ENCODE measurements around the gene NFIB.

Gene NFIB

GRCh38 chr9:14099737-14100136 lies 214.2 kb downstream of the NFIB start:
- DNase-seq (ENCODE audit: low spot score): no peak

- no peak for DNase-seq (ENCODE audit: low spot score)
These were observed 215.3 kb downstream of the NFIB start for GRCh38 chr9:14098486-14099180.

GRCh38 chr9:14097666-14098415 lies 216.1 kb downstream of the NFIB start:
- DNase-seq (ENCODE audit: low spot score): no peak

- no peak for DNase-seq (ENCODE audit: low spot score)
These were observed 216.7 kb downstream of the NFIB start for GRCh38 chr9:14097215-14097614.

- DNase-seq (ENCODE audit: low spot score): no peak
These were observed 217.6 kb downstream of the NFIB start for GRCh38 chr9:14096258-14096922.

GRCh38 chr9:14095277-14095676 lies 218.7 kb downstream of the NFIB start:
- no peak for DNase-seq (ENCODE audit: low spot score)

GRCh38 chr9:14094491-14094890 lies 219.4 kb downstream of the NFIB start:
- DNase-seq (ENCODE audit: low spot score): no peak

GRCh38 chr9:14092344-14092743 lies 221.6 kb downstream of the NFIB start:
- DNase-seq (ENCODE audit: low spot score): no peak

- DNase-seq (ENCODE audit: low spot score): no peak
These were observed 224.7 kb downstream of the NFIB start for GRCh38 chr9:14089051-14089803.

GRCh38 chr9:14087576-14087975 lies 226.4 kb downstream of the NFIB start:
- no peak for DNase-seq (ENCODE audit: low spot score)

GRCh38 chr9:14086495-14086894 lies 227.4 kb downstream of the NFIB start:
- no peak for DNase-seq (ENCODE audit: low spot score)

GRCh38 chr9:14085810-14086209 lies 228.1 kb downstream of the NFIB start:
- no peak for DNase-seq (ENCODE audit: low spot score)

- DNase-seq (ENCODE audit: low spot score): no peak
These were observed 229.1 kb downstream of the NFIB start for GRCh38 chr9:14084867-14085266.

GRCh38 chr9:14083366-14083765 lies 230.6 kb downstream of the NFIB start:
- DNase-seq (ENCODE audit: low spot score): no peak

- no peak for DNase-seq (ENCODE audit: low spot score)
These were observed 231.2 kb downstream of the NFIB start for GRCh38 chr9:14082732-14083131.

GRCh38 chr9:14081745-14082144 lies 232.2 kb downstream of the NFIB start:
- DNase-seq (ENCODE audit: low spot score): no peak

- no peak for DNase-seq (ENCODE audit: low spot score)
These were observed 232.9 kb downstream of the NFIB start for GRCh38 chr9:14080959-14081542.

- DNase-seq (ENCODE audit: low spot score): no peak
These were observed 234.5 kb downstream of the NFIB start for GRCh38 chr9:14079440-14079839.

- DNase-seq (ENCODE audit: low spot score): no peak
These were observed 236.3 kb downstream of the NFIB start for GRCh38 chr9:14077672-14078071.

- no peak for DNase-seq (ENCODE audit: low spot score)
These were observed 238.7 kb downstream of the NFIB start for GRCh38 chr9:14075218-14075617.

- no peak for DNase-seq (ENCODE audit: low spot score)
These were observed 241.1 kb downstream of the NFIB start for GRCh38 chr9:14072850-14073249.

GRCh38 chr9:14071484-14071883 lies 242.5 kb downstream of the NFIB start:
- DNase-seq (ENCODE audit: low spot score): no peak
